ENCODE data around the gene FDX2. TPM values are rescaled to one million over a fixed set of nuclear protein-coding genes. Genes with fewer than 3 reads are reported as not detected.

Gene FDX2
- total RNA-seq, 2 experiments from 2014 or later = 8.2 to 9.4 TPM

GRCh38 chr19:10277795-10278589 lies 37.8 kb downstream of the FDX2 start:
- ChIA-PET CTCF (interaction anchor here (1.0 to 3.3 kb wide), 4 partner anchors 9 to 111 kb away, joined by 3 to 15 read pairs (median 6); no protein-coding TSS in a partner anchor), POLR2A (interaction anchor here (1.9 to 3.2 kb wide), 2 partner anchors 8 to 9 kb away, joined by 6 to 16 read pairs; partner anchors contain the start of genes ICAM1 and ICAM4)
- peaks cover 33% of the 10 kb centered on the region for H3K4me1 Mint-ChIP-seq (ENCODE audit: low read depth)

GRCh38 chr19:10274589-10274988 lies 41.2 kb downstream of the FDX2 start:
- H3K36me3 Mint-ChIP-seq (ENCODE audit: low read depth) = peaks cover 26% of the 10 kb centered on the region
- no peaks in the 10 kb centered on the region for H3K27me3 Mint-ChIP-seq (ENCODE audit: low read depth)
- H3K27ac Mint-ChIP-seq = peak overlapping the region; percentile 4
- ATAC-seq (no peak), DNase-seq (no peak)
- CTCF ChIA-PET = interaction anchor here (1.2 to 10.8 kb wide), 2 partner anchors 15 to 111 kb away, joined by 9 to 383 read pairs; partner anchors contain the start of gene TYK2
- no peak overlapping the region for H3K4me3 Mint-ChIP-seq
- POLR2A ChIA-PET = no interaction called here
- H3K4me1 Mint-ChIP-seq (ENCODE audit: low read depth) = peaks cover 48% of the 10 kb centered on the region
- no peaks in the 10 kb centered on the region for H3K9me3 Mint-ChIP-seq (ENCODE audit: insufficient read depth)

More at GRCh38 chr19:10277795-10278589, 37.8 kb downstream of the FDX2 start:
- ATAC-seq (no peak), DNase-seq (no peak)
- no peak overlapping the region for H3K27ac Mint-ChIP-seq
- H3K9me3 Mint-ChIP-seq (ENCODE audit: insufficient read depth) = no peaks in the 10 kb centered on the region
- H3K4me3 Mint-ChIP-seq = no peak overlapping the region
- peaks cover 34% of the 10 kb centered on the region for H3K36me3 Mint-ChIP-seq (ENCODE audit: low read depth)
- no peaks in the 10 kb centered on the region for H3K27me3 Mint-ChIP-seq (ENCODE audit: low read depth)

GRCh38 chr19:10271543-10272086 lies 44.2 kb downstream of the FDX2 start:
- Mint-ChIP-seq H3K9me3 (ENCODE audit: insufficient read depth) (no peaks in the 10 kb centered on the region), H3K4me1 (ENCODE audit: low read depth) (peaks cover 40% of the 10 kb centered on the region), H3K27ac (peak overlapping the region; percentile 93), H3K4me3 (peak overlapping the region; percentile 82), H3K27me3 (ENCODE audit: low read depth) (no peaks in the 10 kb centered on the region), H3K36me3 (ENCODE audit: low read depth) (peaks cover 14% of the 10 kb centered on the region)
- ChIA-PET POLR2A (interaction anchor here (0.6 to 4.0 kb wide), 22 partner anchors 8 to 290 kb away, joined by 3 to 54 read pairs (median 5); partner anchors contain the start of genes CDC37, ICAM4, ICAM5 and RAVER1), CTCF (interaction anchor here (0.7 to 10.8 kb wide), 20 partner anchors 8 to 341 kb away, joined by 3 to 383 read pairs (median 7); partner anchors contain the start of genes CDC37, ICAM4, ICAM5 and PDE4A)
- ATAC-seq (peak; percentile 0), DNase-seq (peak; percentile 37)

- ATAC-seq (peak; percentile 68), DNase-seq (peak; percentile 88)
- POLR2A ChIA-PET = interaction anchor here (0.6 to 4.0 kb wide), 23 partner anchors 8 to 284 kb away, joined by 3 to 54 read pairs (median 6); partner anchors contain the start of genes CDC37, DNMT1, ICAM4 and ICAM5
- H3K4me3 Mint-ChIP-seq = peak within 1 kb of the TSS; percentile 82
- no peaks in the 10 kb centered on the region for H3K9me3 Mint-ChIP-seq (ENCODE audit: insufficient read depth)
- no peaks in the 10 kb centered on the region for H3K27me3 Mint-ChIP-seq (ENCODE audit: low read depth)
- peak within 1 kb of the TSS; percentile 93 for H3K27ac Mint-ChIP-seq
- CTCF ChIA-PET = interaction anchor here (0.7 to 10.8 kb wide), 26 partner anchors 9 to 340 kb away, joined by 3 to 383 read pairs (median 6); partner anchors contain the start of genes CDC37, ICAM4, ICAM5 and PDE4A
- H3K36me3 Mint-ChIP-seq (ENCODE audit: low read depth) = peaks cover 14% of the 10 kb centered on the region
- H3K4me1 Mint-ChIP-seq (ENCODE audit: low read depth) = peaks cover 40% of the 10 kb centered on the region
Measured at GRCh38 chr19:10270616-10271394, 45.0 kb downstream of the FDX2 start, which contains the start of gene ICAM1. ICAM1 (plus strand) TSS chr19:10271120; CDS start chr19:10271160, 40 bp downstream.

GRCh38 chr19:10270180-10270615 lies 45.6 kb downstream of the FDX2 start:
- ATAC-seq (peak; percentile 70), DNase-seq (peak; percentile 87)
- Mint-ChIP-seq H3K9me3 (ENCODE audit: insufficient read depth) (no peaks in the 10 kb centered on the region), H3K4me3 (peak overlapping the region; percentile 82), H3K27me3 (ENCODE audit: low read depth) (no peaks in the 10 kb centered on the region), H3K36me3 (ENCODE audit: low read depth) (peaks cover 11% of the 10 kb centered on the region), H3K27ac (peak overlapping the region; percentile 93), H3K4me1 (ENCODE audit: low read depth) (peaks cover 40% of the 10 kb centered on the region)
- ChIA-PET POLR2A (interaction anchor here (1.2 to 4.0 kb wide), 16 partner anchors 8 to 148 kb away, joined by 3 to 54 read pairs (median 9); partner anchors contain the start of genes CDC37, DNMT1, ICAM4 and ICAM5), CTCF (interaction anchor here (0.7 to 10.8 kb wide), 20 partner anchors 10 to 185 kb away, joined by 3 to 383 read pairs (median 7); partner anchors contain the start of genes CDC37, ICAM4, ICAM5 and PDE4A)

- Mint-ChIP-seq H3K9me3 (ENCODE audit: insufficient read depth) (no peaks in the 10 kb centered on the region), H3K4me3 (peak overlapping the region; percentile 82), H3K27ac (peak overlapping the region; percentile 93), H3K4me1 (ENCODE audit: low read depth) (peaks cover 35% of the 10 kb centered on the region), H3K27me3 (ENCODE audit: low read depth) (no peaks in the 10 kb centered on the region), H3K36me3 (ENCODE audit: low read depth) (peaks cover 6% of the 10 kb centered on the region)
- ChIA-PET CTCF (interaction anchor here (0.6 to 10.8 kb wide), 26 partner anchors 9 to 589 kb away, joined by 3 to 383 read pairs (median 4); partner anchors contain the start of genes CDC37, ICAM4, ICAM5 and PDE4A), POLR2A (interaction anchor here (0.6 to 4.0 kb wide), 15 partner anchors 7 to 149 kb away, joined by 3 to 54 read pairs (median 10); partner anchors contain the start of genes CDC37, DNMT1, ICAM4 and ICAM5)
- ATAC-seq = peak; percentile 69
- peak; percentile 92 for DNase-seq
Measured at GRCh38 chr19:10269333-10270179, 46.3 kb downstream of the FDX2 start.

GRCh38 chr19:10268071-10268470 lies 47.7 kb downstream of the FDX2 start:
- CTCF ChIA-PET = interaction anchor here (6.1 to 10.8 kb wide), 2 partner anchors 9 to 118 kb away, joined by 96 to 383 read pairs; partner anchors contain the start of gene TYK2
- H3K4me3 Mint-ChIP-seq = no peak overlapping the region
- POLR2A ChIA-PET = interaction anchor here (4.0 kb wide), 1 partner anchor 8 kb away, joined by 26 read pairs; no protein-coding TSS in a partner anchor
- no peaks in the 10 kb centered on the region for H3K27me3 Mint-ChIP-seq (ENCODE audit: low read depth)
- peaks cover 33% of the 10 kb centered on the region for H3K4me1 Mint-ChIP-seq (ENCODE audit: low read depth)
- DNase-seq (no peak), ATAC-seq (no peak)
- H3K27ac Mint-ChIP-seq = no peak overlapping the region
- H3K9me3 Mint-ChIP-seq (ENCODE audit: insufficient read depth) = no peaks in the 10 kb centered on the region
- H3K36me3 Mint-ChIP-seq (ENCODE audit: low read depth) = peaks cover 4% of the 10 kb centered on the region

- H3K27me3 Mint-ChIP-seq (ENCODE audit: low read depth) = no peaks in the 10 kb centered on the region
- H3K4me1 Mint-ChIP-seq (ENCODE audit: low read depth) = peaks cover 23% of the 10 kb centered on the region
- ChIA-PET CTCF (interaction anchor here (0.9 to 10.8 kb wide), 3 partner anchors 7 to 119 kb away, joined by 3 to 383 read pairs (median 96); partner anchors contain the start of gene TYK2), POLR2A (interaction anchor here (0.7 kb wide), 1 partner anchor 118 kb away, joined by 3 read pairs; no protein-coding TSS in a partner anchor)
- no peak for DNase-seq
- H3K9me3 Mint-ChIP-seq (ENCODE audit: insufficient read depth) = no peaks in the 10 kb centered on the region
- no peak overlapping the region for H3K27ac Mint-ChIP-seq
- H3K36me3 Mint-ChIP-seq (ENCODE audit: low read depth) = no peaks in the 10 kb centered on the region
- ATAC-seq = no peak
- H3K4me3 Mint-ChIP-seq = no peak overlapping the region
Measured at GRCh38 chr19:10266706-10267105, 49.1 kb downstream of the FDX2 start.

GRCh38 chr19:10262771-10263170 lies 53.0 kb downstream of the FDX2 start:
- CTCF ChIA-PET = interaction anchor here (1.1 to 7.9 kb wide), 3 partner anchors 27 to 128 kb away, joined by 3 to 255 read pairs (median 6); partner anchors contain the start of genes ICAM5 and TYK2
- POLR2A ChIA-PET = interaction anchor here (0.6 to 1.8 kb wide), 2 partner anchors 8 to 57 kb away, joined by 3 to 5 read pairs; partner anchors contain the start of gene ICAM1
- ATAC-seq (no peak), DNase-seq (no peak)
- no peak overlapping the region for H3K4me3 Mint-ChIP-seq
- peaks cover 17% of the 10 kb centered on the region for H3K4me1 Mint-ChIP-seq (ENCODE audit: low read depth)
- peaks cover 18% of the 10 kb centered on the region for H3K36me3 Mint-ChIP-seq (ENCODE audit: low read depth)
- H3K27me3 Mint-ChIP-seq (ENCODE audit: low read depth) = no peaks in the 10 kb centered on the region
- H3K9me3 Mint-ChIP-seq (ENCODE audit: insufficient read depth) = no peaks in the 10 kb centered on the region
- H3K27ac Mint-ChIP-seq = no peak overlapping the region

Data from activated CD8-positive, alpha-beta T cell treated with anti-CD3 and anti-CD28 coated beads, Interleukin-2, amount 10 ng/mL, durations not matched to agents 7 days and 5 days (primary cell).